ENCODE results near the gene MRPS34. TPM values are rescaled to one million over a fixed set of nuclear protein-coding genes. Genes with fewer than 3 reads are reported as not detected.

MRPS34 gene
- total RNA-seq, 1 experiment from 2014 or later = 132 TPM

DNA sequence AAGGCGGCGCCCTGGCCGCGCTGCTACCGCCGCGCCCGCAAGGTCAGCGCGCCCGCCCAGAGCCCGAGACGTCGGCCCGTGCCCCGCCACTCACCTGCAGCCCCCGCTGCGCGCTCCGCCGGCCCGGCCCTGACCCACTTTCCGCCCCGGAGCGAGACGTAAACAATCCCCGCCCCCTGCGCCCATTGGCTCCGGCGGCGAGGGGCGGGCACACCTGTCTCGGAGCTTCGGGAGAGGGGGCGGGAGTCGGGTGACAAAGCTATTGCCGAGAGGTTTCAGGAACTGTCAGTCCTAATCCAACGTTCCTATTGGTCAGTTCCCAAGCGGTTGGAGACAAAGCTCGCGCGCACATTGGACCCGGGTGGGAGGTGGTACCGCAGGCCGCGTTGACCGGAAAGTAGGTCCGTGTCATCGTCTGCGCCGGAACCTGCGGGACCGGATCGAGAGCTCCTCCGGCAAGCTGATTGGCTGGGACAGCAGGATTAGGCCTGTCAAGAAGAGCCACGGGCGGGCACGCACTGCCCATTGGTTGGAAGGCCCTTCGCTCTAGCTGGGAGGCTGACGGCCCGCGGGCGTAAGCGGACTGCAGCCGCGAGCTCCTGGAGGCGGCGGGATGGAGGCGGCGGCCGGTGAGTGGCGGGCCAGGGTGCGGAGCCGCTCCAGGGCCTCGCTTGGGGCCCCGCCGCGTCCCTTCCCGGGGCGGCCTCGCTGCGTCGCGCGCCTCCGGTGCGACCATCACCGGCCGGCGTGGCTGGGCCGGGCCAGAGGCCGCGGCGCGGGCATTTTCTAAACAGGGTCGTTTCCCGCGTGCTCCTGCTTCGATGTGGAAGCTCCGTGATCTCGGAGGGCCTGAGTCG, 9.7 kb upstream of the MRPS34 start, which contains the start of the genes NUBP2 and SPSB3:
Gene NUBP2, plus strand, starts transcription at position 553 of the 857 bp plus-strand sequence. Its CDS starts 61 bp downstream, at position 614.
Gene SPSB3, minus strand, starts transcription at position 164 of the 857 bp plus-strand sequence. CDS start 1,088 bp downstream, outside the sequence.
- peak; percentile 100 for DNase-seq (ENCODE audit: low read depth)

DNA sequence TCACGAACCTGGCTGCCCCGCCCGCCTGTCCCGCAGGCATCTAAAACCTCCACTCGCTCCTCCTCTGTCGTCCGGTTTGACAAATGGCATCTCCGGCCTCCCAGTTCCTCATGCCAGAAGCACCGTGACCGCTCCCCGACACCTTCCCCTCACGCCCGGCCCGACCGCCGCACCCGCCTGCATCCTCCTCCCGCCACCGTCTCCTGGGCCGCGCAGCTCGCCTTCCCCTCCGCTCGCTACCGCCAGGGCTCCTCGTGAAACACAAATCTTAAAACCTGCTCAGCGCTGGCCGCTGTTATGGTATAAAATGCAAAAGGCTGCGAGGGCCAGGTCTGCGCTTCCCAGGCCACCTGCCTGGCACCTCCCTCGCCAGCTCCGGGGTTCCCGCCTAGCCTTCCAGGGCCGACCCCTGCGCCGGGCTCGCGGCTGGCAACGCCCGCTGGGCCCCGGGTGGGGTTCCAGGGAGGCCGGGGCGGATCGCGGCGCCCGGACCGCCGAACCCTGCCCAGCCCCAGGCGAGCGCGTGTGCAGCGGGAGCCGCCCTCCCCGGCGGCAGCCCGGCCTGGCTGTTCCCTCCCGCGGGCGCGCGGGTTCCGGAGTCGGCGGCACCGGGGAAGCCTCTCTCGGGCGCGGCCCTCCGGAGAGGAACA, 8.9 kb upstream of the MRPS34 start:
- no peak for DNase-seq (ENCODE audit: low read depth)

DNA sequence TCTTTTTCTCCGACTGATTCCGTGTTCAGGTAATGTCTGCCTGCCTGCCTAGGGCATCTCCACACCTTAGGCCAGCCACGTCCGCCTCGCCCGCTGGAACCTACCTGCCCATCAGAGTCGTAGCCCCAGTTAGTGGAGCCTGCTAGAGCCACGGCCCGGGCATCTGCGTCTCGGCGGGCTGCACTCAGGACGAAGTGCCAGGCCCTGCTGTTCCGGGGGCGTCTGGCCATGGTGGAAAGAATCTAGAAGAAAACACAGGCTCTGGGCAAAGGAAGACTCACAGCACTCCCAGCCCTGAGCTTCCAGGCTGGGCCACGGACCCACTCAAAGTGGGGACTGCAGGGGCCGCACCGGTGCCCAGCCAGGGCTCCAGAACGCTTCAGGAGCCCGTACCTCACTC, 8.3 kb upstream of the MRPS34 start:
- DNase-seq (ENCODE audit: low read depth) = no peak

DNA sequence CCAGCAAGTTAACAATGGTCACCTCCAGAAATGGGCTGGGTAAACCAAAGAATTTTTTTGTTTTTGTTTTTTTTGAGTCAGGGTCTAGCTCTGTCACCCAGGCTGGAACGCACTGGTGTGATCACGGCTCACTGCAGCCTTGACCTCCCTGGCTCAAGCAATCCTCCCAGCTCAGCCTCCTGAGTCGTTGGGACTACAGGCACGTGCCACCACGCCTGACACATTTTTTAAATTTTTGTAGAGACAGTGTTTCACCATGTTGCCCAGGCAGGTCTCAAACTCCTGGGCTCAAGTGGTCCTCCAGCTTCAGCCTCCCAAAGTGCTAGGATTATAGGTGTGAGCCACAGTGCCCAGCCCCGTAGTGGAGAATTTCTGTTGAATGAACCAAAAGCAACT, 7.7 kb upstream of the MRPS34 start:
- DNase-seq (ENCODE audit: low read depth) = no peak

DNA sequence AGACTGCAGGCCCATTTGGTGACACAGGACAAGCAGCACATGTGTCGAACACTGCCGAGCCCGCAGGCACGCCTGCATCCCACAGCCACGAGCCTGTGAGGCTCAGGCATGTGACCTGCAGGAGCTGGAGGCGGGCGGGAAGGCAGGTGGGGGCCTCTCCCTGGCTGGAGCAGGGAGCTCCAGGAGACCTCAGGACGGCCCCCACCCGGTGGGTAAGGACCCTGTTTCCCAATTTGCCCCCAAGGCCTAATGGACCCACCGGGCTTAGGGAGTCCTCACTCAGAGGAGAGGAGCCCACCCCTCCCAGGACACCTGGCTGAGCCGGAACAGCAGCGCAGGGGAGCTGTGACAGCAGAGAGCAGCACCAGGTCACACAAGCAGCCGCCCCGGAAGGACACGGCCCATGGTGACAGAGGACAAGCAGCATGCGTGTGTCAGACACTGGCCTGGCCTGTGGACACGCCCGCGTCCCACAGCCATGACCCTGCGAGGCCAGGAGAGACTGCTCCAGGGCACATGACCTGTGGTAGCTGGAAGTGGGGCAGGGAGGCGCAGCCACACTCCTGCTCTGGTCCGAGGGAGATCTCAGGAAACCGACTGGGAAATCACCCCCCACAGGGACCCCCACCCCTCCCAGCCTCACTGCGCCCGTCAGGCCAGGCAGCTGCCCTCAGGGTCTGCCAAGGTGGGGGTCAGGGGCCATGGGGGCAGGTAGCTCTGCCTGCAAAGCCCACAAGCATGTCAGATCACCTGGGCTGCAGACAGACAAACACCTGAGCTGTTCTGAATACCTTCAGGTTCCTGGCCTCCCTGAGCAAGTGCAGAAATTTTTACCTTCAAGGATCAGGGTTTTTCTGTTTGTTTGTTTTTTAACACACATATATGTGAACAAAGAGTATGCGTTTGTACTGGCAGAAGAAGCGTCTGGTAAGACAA, 7.1 kb upstream of the MRPS34 start:
- no peak for DNase-seq (ENCODE audit: low read depth)

- no peak for DNase-seq (ENCODE audit: low read depth)
These were observed 6.3 kb upstream of the MRPS34 start for GRCh38 chr16:1779234-1779701.

DNA sequence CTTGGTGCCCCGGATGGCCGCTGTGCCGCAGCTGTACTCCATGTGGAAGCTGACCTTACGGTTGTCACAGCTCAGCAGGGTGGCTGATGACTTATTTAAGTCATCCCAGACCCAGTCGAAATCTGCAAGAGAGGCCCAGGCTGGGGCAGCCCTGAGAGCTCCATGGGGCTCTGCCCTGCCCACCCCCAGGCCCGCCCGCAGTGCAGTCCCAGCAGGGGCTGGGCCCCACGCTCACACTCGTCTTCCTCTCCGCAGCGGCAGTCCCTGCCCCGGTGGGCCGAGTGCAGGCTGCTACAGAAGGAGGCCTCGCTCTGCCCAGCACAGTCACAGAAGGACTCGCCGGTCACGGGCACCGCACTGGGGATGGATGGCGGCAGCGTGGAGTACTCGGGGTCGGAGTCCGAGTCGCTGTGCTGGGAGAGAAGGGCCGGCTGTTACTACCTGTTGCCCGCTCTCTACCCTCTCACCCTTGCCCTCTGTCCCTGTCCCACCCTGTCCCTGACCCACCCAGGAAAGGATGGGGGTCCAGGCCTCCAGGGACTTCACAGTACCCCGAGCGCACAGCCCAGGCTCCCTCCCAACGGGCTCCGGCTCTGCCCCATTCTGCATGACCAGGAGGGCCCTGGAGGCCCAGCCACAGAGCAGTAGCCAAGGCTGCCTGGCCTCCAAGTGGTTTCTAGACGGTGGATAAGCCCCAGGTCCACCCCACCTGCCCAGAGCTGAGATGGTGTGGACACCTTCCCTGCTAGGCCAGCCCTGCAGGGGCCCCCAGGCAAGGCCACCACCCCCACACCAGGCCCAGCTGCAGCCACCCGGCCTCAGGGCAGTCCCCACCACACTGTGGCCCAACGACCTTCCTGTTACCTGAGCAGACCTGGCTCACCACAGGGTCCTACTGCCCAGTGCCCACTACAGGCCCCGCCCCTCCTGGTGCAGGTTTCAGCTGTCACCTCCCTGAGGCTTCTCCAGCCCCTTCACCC, 5.6 kb upstream of the MRPS34 start:
- DNase-seq (ENCODE audit: low read depth) = no peak

- no peak for DNase-seq (ENCODE audit: low read depth)
These were observed 4.7 kb upstream of the MRPS34 start for GRCh38 chr16:1777375-1778199.

DNA sequence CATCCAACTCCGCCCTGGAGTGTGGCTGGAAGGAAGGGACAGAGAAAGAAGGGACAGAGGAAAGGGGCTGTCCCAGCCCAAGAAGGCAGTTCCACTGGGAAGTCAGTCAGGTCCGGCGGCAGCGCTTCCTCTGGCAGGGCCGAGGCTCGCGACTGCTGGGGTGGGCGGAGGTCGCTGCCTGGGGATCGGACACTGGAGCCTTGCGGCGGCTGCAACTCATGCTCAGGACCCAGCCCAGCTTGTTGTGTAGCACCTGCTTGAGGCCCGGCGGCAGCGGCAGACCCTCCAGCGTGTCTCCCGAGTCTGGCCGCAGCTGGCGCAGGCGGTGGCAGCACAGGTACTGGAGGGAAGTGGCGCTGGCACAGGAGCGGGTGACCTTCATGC, 4.0 kb upstream of the MRPS34 start:
- no peak for DNase-seq (ENCODE audit: low read depth)

DNA sequence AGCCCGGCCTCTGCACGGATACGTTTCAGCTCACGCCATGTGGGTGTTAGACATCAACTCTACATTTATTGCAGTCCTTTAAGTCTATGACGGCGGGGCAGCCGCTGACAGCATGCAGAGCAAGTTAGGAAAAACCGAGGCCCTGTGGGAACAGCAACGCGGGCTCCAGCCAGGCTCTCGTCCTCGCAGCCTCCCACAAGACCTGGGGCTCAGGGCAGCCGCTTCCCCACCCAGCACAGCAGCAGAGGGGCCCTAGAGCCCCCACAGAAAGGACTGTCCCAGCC, 3.7 kb upstream of the MRPS34 start:
- no peak for DNase-seq (ENCODE audit: low read depth)

GRCh38 chr16:1775846-1776671, 3.1 kb upstream of the MRPS34 start:
- DNase-seq (ENCODE audit: low read depth) = no peak

- DNase-seq (ENCODE audit: low read depth) = no peak
These were observed 2.3 kb upstream of the MRPS34 start for GRCh38 chr16:1775006-1775845.

GRCh38 chr16:1774448-1774780, 1.5 kb upstream of the MRPS34 start:
- DNase-seq (ENCODE audit: low read depth) = no peak

- peak; percentile 51 for DNase-seq (ENCODE audit: low read depth)
These were observed 941 bp upstream of the MRPS34 start for GRCh38 chr16:1773703-1774447.

- peak; percentile 39 for DNase-seq (ENCODE audit: low read depth)
These were observed 499 bp downstream of the MRPS34 start, which contains the start of gene EME2 for GRCh38 chr16:1772362-1772907. Gene EME2 (plus strand): TSS chr16:1772810. CDS start chr16:1773228, 418 bp downstream.

DNA sequence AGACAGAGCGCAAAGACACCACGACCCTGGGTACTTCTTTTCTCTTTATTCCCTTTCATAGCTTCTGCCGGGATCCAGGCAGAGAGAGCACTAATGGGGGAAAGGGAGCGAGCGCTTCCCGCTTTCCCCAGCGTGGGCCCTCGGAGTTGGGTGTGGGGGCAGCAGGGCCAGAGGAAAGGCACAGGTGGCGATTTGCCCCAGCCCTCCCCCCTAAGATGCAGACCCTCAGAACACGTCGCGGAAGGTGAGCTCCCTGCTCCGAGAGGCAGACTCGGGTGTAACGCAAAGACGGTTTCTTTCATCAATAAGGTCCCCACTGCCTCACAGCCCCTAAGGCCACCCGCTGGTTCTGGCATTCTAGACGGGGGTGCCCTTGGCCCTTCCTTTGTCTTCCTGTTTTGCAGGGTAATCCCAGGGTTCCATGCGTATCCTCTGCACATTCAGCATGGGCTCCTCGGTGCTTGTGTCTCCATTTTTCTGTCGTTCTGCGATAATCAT, 1.0 kb downstream of the MRPS34 start:
- DNase-seq (ENCODE audit: low read depth) = no peak
